H1 (cell line): ENCODE measurements around the gene VSIG2. TPM values are rescaled to one million over a fixed set of nuclear protein-coding genes. Genes with fewer than 3 reads are reported as not detected.

ENCODE experiments used
- CTCF ChIA-PET: fragments of 300-600 bp; sonication (Branson Sonifier 250); formaldehyde crosslinking; loops from one replicate; lab custom pipeline; 2021; ENCODE audit not compliant: partially characterized antibody; lab: Charles Lee
- POLR2A ChIA-PET: fragments of 300-600 bp; sonication (Branson Sonifier 250); formaldehyde crosslinking; loops from one replicate; lab custom pipeline; 2021; ENCODE audit warnings: inconsistent platforms; ENCODE audit not compliant: partially characterized antibody; lab: Charles Lee
- DNase-seq, 2 experiments: peaks; one replicate each; pipeline versions ENCODE4 v3.0.0 to v3.0.0-alpha.2; 2010 to 2022; ENCODE audit warnings: low spot score in 2 of 2, low read depth in 1 of 2, mixed read lengths in 1 of 2
- FAIRE-seq: peaks from 2 replicates; lab custom pipeline; 2011; peaks lifted over from hg19 to GRCh38; lab: Jason Lieb, UNC
- H2AFZ ChIP-seq: 2 replicates; pipeline ENCODE4 v1.8.1; 2012; ENCODE audit warnings: low read length, inconsistent platforms
- H2AK5ac ChIP-seq: 2 replicates; pipeline ENCODE4 v1.6.1; 2013; ENCODE audit warnings: low read depth, low read length
- H2BK120ac ChIP-seq: replicated peaks from 2 replicates; pipeline ENCODE3; 2013; ENCODE audit warnings: low read depth, low read length, inconsistent platforms
- H2BK12ac ChIP-seq: 2 replicates; pipeline ENCODE4 v1.6.1; 2013; ENCODE audit warnings: low read depth, low read length
- H2BK15ac ChIP-seq: 2 replicates; pipeline ENCODE4 v1.6.1; 2013; ENCODE audit warnings: low read length
- H2BK20ac ChIP-seq: 2 replicates; pipeline ENCODE4 v1.6.1; 2013; ENCODE audit warnings: low read length
- H2BK5ac ChIP-seq: 2 replicates; pipeline ENCODE4 v1.6.1; 2013; ENCODE audit warnings: low read depth, low read length
- H3K14ac ChIP-seq: 2 replicates; pipeline ENCODE4 v1.6.1; 2013; ENCODE audit warnings: inconsistent platforms; ENCODE audit not compliant: insufficient read length
- H3K18ac ChIP-seq: 2 replicates; pipeline ENCODE4 v1.6.1; 2013; ENCODE audit warnings: low read length; ENCODE audit errors: extremely low read depth
- H3K23ac ChIP-seq: 2 replicates; pipeline ENCODE4 v1.6.1; 2013; ENCODE audit warnings: inconsistent platforms; ENCODE audit not compliant: insufficient read length
- H3K23me2 ChIP-seq: 2 replicates; pipeline ENCODE4 v1.6.1; 2013; ENCODE audit warnings: low read depth, low read length
- H3K27ac ChIP-seq: 2 replicates; pipeline ENCODE4 v1.6.1; 2011; ENCODE audit warnings: low read depth, low read length, inconsistent platforms
- H3K27me3 ChIP-seq, 4 experiments: replicated peaks in 1 of 4; 1 replicate in 1 of 4; 2 replicates in 3 of 4; pipeline versions ENCODE4 v1.6.1 to v1.8.1; 2011 to 2013; ENCODE audit warnings: low read length in 3 of 4, mild to moderate bottlenecking in 3 of 4, inconsistent platforms in 2 of 4, mixed read lengths in 2 of 4, moderate library complexity in 1 of 4; ENCODE audit not compliant: control insufficient read depth in 3 of 4, insufficient read depth in 3 of 4; ENCODE audit errors: extremely low read depth in 1 of 4
- H3K36me3 ChIP-seq, 4 experiments: 2 replicates each; pipeline versions ENCODE4 v1.6.1 to v1.8.1; 2011 to 2013; ENCODE audit warnings: mild to moderate bottlenecking in 4 of 4, low read length in 3 of 4, moderate library complexity in 2 of 4, control low read depth in 1 of 4, inconsistent platforms in 1 of 4; ENCODE audit not compliant: insufficient read depth in 4 of 4, control insufficient read depth in 2 of 4
- H3K4ac ChIP-seq: replicated peaks from 2 replicates; pipeline ENCODE3; 2013; ENCODE audit warnings: low read length, low read depth, mixed read lengths, inconsistent platforms; ENCODE audit not compliant: insufficient read length
- H3K4me1 ChIP-seq, 4 experiments: replicated peaks in 1 of 4; 1 replicate in 1 of 4; 2 replicates in 3 of 4; pipeline versions ENCODE4 v1.6.1 to v1.8.1; 2011 to 2013; ENCODE audit warnings: low read length in 3 of 4, inconsistent platforms in 2 of 4, mixed read lengths in 1 of 4; ENCODE audit not compliant: insufficient read depth in 4 of 4, control insufficient read depth in 3 of 4
- H3K4me2 ChIP-seq, 2 experiments: 2 replicates each; pipeline versions ENCODE4 v1.6.1 to v1.8.1; 2011 to 2013; ENCODE audit warnings: low read depth in 2 of 2, low read length in 2 of 2, control low read depth in 1 of 2, inconsistent platforms in 1 of 2, mild to moderate bottlenecking in 1 of 2; ENCODE audit not compliant: insufficient read depth in 1 of 2
- H3K4me3 ChIP-seq, 4 experiments: fragments of 200-600, 300-600 bp in 1 of 4; sonication (generic), shearing (Covaris generic), sonication (Bioruptor Twin) in 1 of 4; 2 replicates each; pipeline versions ENCODE4 v1.5.1 to v1.8.1; 2011 to 2016; ENCODE audit warnings: low read length in 4 of 4, low read depth in 3 of 4, control low read depth in 2 of 4, inconsistent platforms in 2 of 4, mild to moderate bottlenecking in 2 of 4, mixed read lengths in 1 of 4, moderate library complexity in 1 of 4; ENCODE audit not compliant: insufficient read depth in 2 of 4; ENCODE audit errors: extremely low read depth in 1 of 4
- H3K56ac ChIP-seq: replicated peaks from 2 replicates; pipeline ENCODE3; 2013; ENCODE audit warnings: low read depth, mild to moderate bottlenecking, mixed read lengths, low read length, inconsistent platforms; ENCODE audit not compliant: insufficient read length
- H3K79me1 ChIP-seq: 2 replicates; pipeline ENCODE4 v1.6.1; 2013; ENCODE audit warnings: low read depth, low read length, control low read depth
- H3K79me2 ChIP-seq, 2 experiments: 2 replicates each; pipeline versions ENCODE4 v1.6.1 to v1.8.1; 2012 to 2013; ENCODE audit warnings: low read length in 2 of 2, mild to moderate bottlenecking in 2 of 2, inconsistent platforms in 1 of 2; ENCODE audit not compliant: insufficient read depth in 2 of 2, control insufficient read depth in 1 of 2
- H3K9ac ChIP-seq, 4 experiments: replicated peaks in 1 of 4; 1 replicate in 1 of 4; 2 replicates in 3 of 4; pipeline versions ENCODE4 v1.6.1 to v1.8.1; 2011 to 2013; ENCODE audit warnings: low read depth in 3 of 4, low read length in 3 of 4, control low read depth in 2 of 4, mild to moderate bottlenecking in 2 of 4, moderate library complexity in 2 of 4, inconsistent platforms in 1 of 4; ENCODE audit errors: extremely low read depth in 1 of 4
- H3K9me3 ChIP-seq, 2 experiments: 2 replicates each; pipeline versions ENCODE4 v1.6.1 to v1.8.1; 2012 to 2013; ENCODE audit warnings: mild to moderate bottlenecking in 2 of 2, moderate library complexity in 2 of 2, control low read depth in 1 of 2, inconsistent platforms in 1 of 2, low read depth in 1 of 2, low read length in 1 of 2, mixed read lengths in 1 of 2; ENCODE audit not compliant: insufficient read depth in 2 of 2
- H4K20me1 ChIP-seq, 2 experiments: replicated peaks in 1 of 2; 2 replicates each; pipeline versions ENCODE3 to v1.8.1; 2011 to 2013; ENCODE audit warnings: inconsistent platforms in 2 of 2, low read length in 2 of 2, mild to moderate bottlenecking in 1 of 2; ENCODE audit not compliant: insufficient read depth in 2 of 2, control insufficient read depth in 1 of 2
- H4K5ac ChIP-seq: 2 replicates; pipeline ENCODE4 v1.6.1; 2013; ENCODE audit warnings: low read length, low read depth, mixed read lengths, inconsistent platforms; ENCODE audit not compliant: insufficient read length
- H4K8ac ChIP-seq: 2 replicates; pipeline ENCODE4 v1.8.0; 2013; ENCODE audit warnings: mild to moderate bottlenecking, moderate library complexity, low read length, inconsistent platforms; ENCODE audit not compliant: insufficient read depth; ENCODE audit errors: extremely low read depth
- H4K91ac ChIP-seq: replicated peaks from 2 replicates; pipeline ENCODE3; 2013; ENCODE audit warnings: low read length, mixed read lengths, inconsistent platforms; ENCODE audit not compliant: insufficient read length
- ASH2L ChIP-seq: fragments of 200-600, 300-600 bp; sonication (generic); IDR thresholded peaks from one replicate; pipeline ENCODE4 v1.7.1; 2017; ENCODE audit warnings: low read length
- CBX8 ChIP-seq: fragments of 300-800, 300-1000 bp; sonication (generic); IDR thresholded peaks from 2 replicates; pipeline ENCODE4 v1.7.1; 2016; ENCODE audit warnings: low read depth, low read length, borderline replicate concordance
- CEBPB ChIP-seq: IDR thresholded peaks from 2 replicates; pipeline ENCODE4 v1.6.1; 2012; ENCODE audit warnings: low read depth, low read length
- CREB1 ChIP-seq: IDR thresholded peaks from 2 replicates; pipeline ENCODE4 v1.6.1; 2012; ENCODE audit warnings: inconsistent platforms
- EGR1 ChIP-seq: IDR thresholded peaks from 2 replicates; pipeline ENCODE4 v1.6.1; 2011; ENCODE audit warnings: low read depth, low read length, borderline replicate concordance
- EZH2 ChIP-seq: fragments of 200-600 bp; sonication (generic); IDR thresholded peaks from 2 replicates; pipeline ENCODE4 v1.7.1; 2012; ENCODE audit warnings: low read depth, mild to moderate bottlenecking, moderate library complexity, low read length, inconsistent platforms; ENCODE audit not compliant: severe bottlenecking
- GTF2F1 ChIP-seq: IDR thresholded peaks from 2 replicates; pipeline ENCODE4 v1.6.1; 2012; ENCODE audit warnings: low read depth, low read length, improper control_type of control experiment, borderline replicate concordance
- JUND ChIP-seq: IDR thresholded peaks from 2 replicates; pipeline ENCODE4 v1.6.1; 2011; ENCODE audit warnings: mild to moderate bottlenecking, improper control_type of control experiment, low read length
- KDM4A ChIP-seq: IDR thresholded peaks from one replicate; pipeline ENCODE4 v1.7.1; 2012; ENCODE audit warnings: low read depth, mild to moderate bottlenecking, moderate library complexity, low read length, inconsistent platforms; ENCODE audit not compliant: severe bottlenecking
- POLR2AphosphoS5 ChIP-seq: IDR thresholded peaks from 2 replicates; pipeline ENCODE4 v1.6.1; 2011; ENCODE audit warnings: low read depth, low read length
- RXRA ChIP-seq: IDR thresholded peaks from 2 replicates; pipeline ENCODE4 v1.6.1; 2011; ENCODE audit warnings: low read depth, mild to moderate bottlenecking, low read length, moderate library complexity; ENCODE audit not compliant: insufficient read depth
- WGBS, 2 experiments: shearing (Covaris generic) in 1 of 2; methylation state at CpG; one replicate each; pipeline versions ENCODE4 v1.1.6 to v1.1.7; 2013 to 2015; ENCODE audit warnings: low lambda C conversion rate in 2 of 2, mixed read lengths in 2 of 2, inconsistent platforms in 1 of 2, low coverage in 1 of 2, missing lambda C conversion rate in 1 of 2; ENCODE audit not compliant: insufficient replicate concordance in 2 of 2, insufficient coverage in 1 of 2, insufficient read length in 1 of 2; ENCODE audit errors: extremely low coverage in 1 of 2, missing lambda C conversion rate in 1 of 2; 5-methylcytosine and 5-hydroxymethylcytosine counted together
- polyA plus RNA-seq, 7 experiments: library from polyadenylated mRNA; depleted of rRNA in 3 of 7; stranded (reverse) in 5 of 7; unstranded in 2 of 7; fragments of >200 nt in 5 of 7; fragments of 200-250 nt in 2 of 7; gene quantifications; 1 replicate in 5 of 7; 2 replicates in 1 of 7; 4 replicates in 1 of 7; pipeline versions ENCODE4 v1.2.1 to v1.2.3, GENCODE V29; 2011 to 2013; ENCODE audit warnings: missing spikeins in 2 of 7, mixed read lengths in 2 of 7
- total RNA-seq: library from RNA; stranded (reverse); fragmentation: NEBNext Ultra II Directional; extraction: Animal tissue kit (Norgen Biotek cat#: 25700); gene quantifications from 2 replicates; pipeline ENCODE4 v1.2.1, GENCODE V29; 2021
- TF ChIP-seq, protein P1 (sequence below): IDR thresholded peaks from 2 replicates; pipeline ENCODE4 v1.6.1; 2011; ENCODE audit warnings: low read depth, mild to moderate bottlenecking, low read length; ENCODE audit not compliant: insufficient read depth

The VSIG2 gene
- total and polyA plus RNA-seq, 2 of the 8 experiments (the other 6 are each of a cell fraction or from before 2014, with no cell fraction given): 0.18 TPM; not detected in 1

DNA sequence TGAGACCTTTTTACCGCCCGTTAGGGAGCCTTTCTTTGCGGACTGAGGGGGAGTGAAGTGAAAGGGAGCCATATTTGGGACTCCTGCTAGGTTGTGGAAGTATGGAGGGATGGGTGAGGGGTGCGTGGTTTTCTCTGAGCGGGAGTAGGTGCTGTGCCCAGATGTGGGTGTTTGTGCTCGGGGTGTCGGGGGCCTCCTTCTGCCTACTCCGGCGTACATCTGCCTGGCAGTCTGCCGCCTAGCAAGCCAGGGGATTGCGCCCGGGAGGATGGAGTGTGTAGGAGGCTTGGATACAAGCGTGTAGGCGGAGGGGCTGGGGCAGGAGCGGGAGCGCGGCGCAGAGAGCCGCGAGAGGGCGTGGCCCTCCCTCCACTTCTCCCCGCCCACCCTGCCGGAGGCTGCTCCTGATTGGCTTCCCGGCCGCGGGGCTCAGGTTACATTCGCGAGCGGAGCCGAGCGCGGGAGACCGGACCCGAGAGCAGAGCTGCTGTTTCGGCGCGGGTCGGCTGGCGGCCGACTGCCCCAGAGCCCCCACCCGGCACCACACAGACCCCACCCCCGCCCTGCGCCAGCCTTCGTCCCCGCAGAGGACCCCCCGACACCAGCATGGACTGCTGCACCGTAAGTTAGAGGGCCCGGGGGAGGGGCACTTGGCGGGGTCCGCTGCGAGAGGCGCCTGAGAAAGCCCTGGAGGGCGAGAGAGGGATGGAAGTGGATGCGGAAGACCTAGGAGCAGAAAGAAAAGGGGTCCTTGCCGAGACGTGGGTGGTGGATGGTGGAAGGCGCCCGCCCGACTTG, 12.4 kb downstream of the VSIG2 start, which contains the start of gene NRGN:
Gene NRGN (plus strand): TSS at position 464 of the 798 bp plus-strand sequence. CDS start 143 bp downstream, at position 607.
- Histone ChIP-seq H3K36me3 (no peaks in the 10 kb centered on the region), H2BK12ac (peak within 1 kb of the TSS; percentile 17; the same call in 1 of the 2 replicates), H4K20me1 (peaks cover 10 to 15% of the 10 kb centered on the region in 2 experiments), H3K56ac (peak within 1 kb of the TSS; percentile 32), H2AK5ac (no peak within 1 kb of the TSS), H3K4me3 (peak within 1 kb of the TSS; percentile 40 to 68 (median 62)), H3K18ac (no peak within 1 kb of the TSS), H3K23ac (no peak within 1 kb of the TSS), H2BK120ac (no peak within 1 kb of the TSS), H2AFZ (no peak within 1 kb of the TSS), H2BK5ac (no peak within 1 kb of the TSS), H2BK20ac (no peak within 1 kb of the TSS), H4K8ac (no peak within 1 kb of the TSS), H3K14ac (no peak within 1 kb of the TSS), H3K23me2 (peaks cover 9% of the 10 kb centered on the region), H3K4ac (peak within 1 kb of the TSS; percentile 21), H3K4me2 (peak within 1 kb of the TSS; percentile 75 to 97), H3K79me1 (no peaks in the 10 kb centered on the region), H3K27me3 (peaks cover 69 to 93% (median 83%) of the 10 kb centered on the region in 4 experiments), H3K9me3 (no peaks in the 10 kb centered on the region), H4K5ac (no peak within 1 kb of the TSS), H3K4me1 (peaks cover 0 to 15% (median 2%) of the 10 kb centered on the region in 4 experiments; a peak in 5 of 7 replicates), H2BK15ac (no peak within 1 kb of the TSS), H3K27ac (no peak within 1 kb of the TSS), H4K91ac (no peak within 1 kb of the TSS), H3K9ac (0 out of 7 replicates have a peak within 1 kb of the TSS, but pooled peaks of 1 of the 4 experiments have one; percentile 1), H3K79me2 (no peaks in the 10 kb centered on the region)
- DNase-seq: peak; percentile 76 to 95
- WGBS, 2 experiments: 4% methylated on average over 32 of the region's 59 CpGs; no CpG with 5 or more reads in 1 of the 2 experiments
- FAIRE-seq: no peak
- ChIA-PET POLR2A (interaction anchor here (0.9 to 1.5 kb wide), 6 partner anchors 8 to 67 kb away, joined by 3 to 7 read pairs (median 3); no protein-coding TSS in a partner anchor), CTCF (interaction anchor here (0.9 to 21.1 kb wide), 12 partner anchors 14 to 137 kb away, joined by 3 to 382 read pairs (median 6); partner anchors contain the start of genes ESAM, ROBO3 and VSIG2)
- TF ChIP-seq ASH2L (peak; percentile 39), CBX8 (no peak), EZH2 (no peak), EGR1 (no peak), KDM4A (peak; percentile 72), JUND (no peak), CREB1 (no peak), RXRA (no peak), GTF2F1 (no peak), POLR2AphosphoS5 (no peak), CEBPB (no peak)
- TF ChIP-seq, protein P1, sequence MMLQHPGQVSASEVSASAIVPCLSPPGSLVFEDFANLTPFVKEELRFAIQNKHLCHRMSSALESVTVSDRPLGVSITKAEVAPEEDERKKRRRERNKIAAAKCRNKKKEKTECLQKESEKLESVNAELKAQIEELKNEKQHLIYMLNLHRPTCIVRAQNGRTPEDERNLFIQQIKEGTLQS: no peak
